Mesenteric fat pad (tissue), 1 donor: ENCODE data around the gene TRNAU1AP. TPM values are rescaled to one million over a fixed set of nuclear protein-coding genes. Genes with fewer than 3 reads are reported as not detected.
"Not testable (repeated sequence)": the region's sequence is repeated elsewhere in the genome, so short reads cannot be mapped to it uniquely, and the experiment has no call there.

Experiments
- DNase-seq: peaks from one replicate; pipeline ENCODE4 v3.0.0-alpha.2; 2020; ENCODE audit warnings: low spot score
- total RNA-seq: library from RNA; stranded (reverse); fragmentation: NEBNext Ultra II Directional; extraction: Animal tissue kit (Norgen Biotek cat#: 25700); gene quantifications from one replicate; pipeline ENCODE4 v1.2.1, GENCODE V29; 2021
- donor health status: DM: yes; HTN: yes; CAD: no.

Gene TRNAU1AP
- total RNA-seq, 1 donor from 2014 or later: 25.1 TPM

GRCh38 chr1:28521502-28522164 lies 31.3 kb upstream of the TRNAU1AP start:
- no peak for DNase-seq

- DNase-seq: not testable (repeated sequence)
Measured at GRCh38 chr1:28522537-28522936, 30.3 kb upstream of the TRNAU1AP start.

- not testable (repeated sequence) for DNase-seq
Measured at GRCh38 chr1:28525002-28525642, 27.8 kb upstream of the TRNAU1AP start.

GRCh38 chr1:28526886-28527285 lies 26.0 kb upstream of the TRNAU1AP start:
- DNase-seq: no peak

- DNase-seq: no peak
Measured at GRCh38 chr1:28530456-28530855, 22.4 kb upstream of the TRNAU1AP start.

- no peak for DNase-seq
Measured at GRCh38 chr1:28534671-28535070, 18.2 kb upstream of the TRNAU1AP start.

GRCh38 chr1:28535180-28535579 lies 17.7 kb upstream of the TRNAU1AP start:
- no peak for DNase-seq

- DNase-seq: no peak
Measured at GRCh38 chr1:28537457-28538199, 15.3 kb upstream of the TRNAU1AP start.

- no peak for DNase-seq
Measured at GRCh38 chr1:28538286-28538685, 14.6 kb upstream of the TRNAU1AP start.

GRCh38 chr1:28540651-28541050 lies 12.2 kb upstream of the TRNAU1AP start:
- DNase-seq: no peak

- not testable (repeated sequence) for DNase-seq
Measured at GRCh38 chr1:28541414-28542015, 11.4 kb upstream of the TRNAU1AP start.

GRCh38 chr1:28545246-28545628 lies 7.6 kb upstream of the TRNAU1AP start:
- DNase-seq: no peak

GRCh38 chr1:28548318-28548717 lies 4.6 kb upstream of the TRNAU1AP start:
- DNase-seq: no peak

- no peak for DNase-seq
Measured at GRCh38 chr1:28551381-28551780, 1.5 kb upstream of the TRNAU1AP start.

- DNase-seq: no peak
Measured at GRCh38 chr1:28560886-28561285, 8.0 kb downstream of the TRNAU1AP start.

GRCh38 chr1:28564310-28564709 lies 11.4 kb downstream of the TRNAU1AP start:
- no peak for DNase-seq

- DNase-seq: no peak
Measured at GRCh38 chr1:28565040-28565439, 12.2 kb downstream of the TRNAU1AP start.

- no peak for DNase-seq
Measured at GRCh38 chr1:28565726-28566125, 12.8 kb downstream of the TRNAU1AP start.

GRCh38 chr1:28566931-28567330 lies 14.0 kb downstream of the TRNAU1AP start:
- no peak for DNase-seq

GRCh38 chr1:28571911-28572310 lies 19.0 kb downstream of the TRNAU1AP start:
- DNase-seq: no peak

- DNase-seq: not testable (repeated sequence)
Measured at GRCh38 chr1:28572891-28573290, 20.0 kb downstream of the TRNAU1AP start.

GRCh38 chr1:28573564-28573963 lies 20.7 kb downstream of the TRNAU1AP start:
- DNase-seq: no peak
